SU-DHL-6 (cell line): ENCODE data around the gene TMEM267.

Experiments used
- CTCF ChIP-seq: fragments of 200-600 bp; sonication (generic); IDR thresholded peaks from one replicate; pipeline ENCODE4 v1.5.1; 2017; ENCODE audit warnings: antibody characterized with exemption, mild to moderate bottlenecking, low read length, moderate library complexity; ENCODE audit not compliant: insufficient read depth, poor library complexity, severe bottlenecking
- EZH2phosphoT487 ChIP-seq: fragments of 200-600 bp; sonication (generic), shearing (Covaris generic); conservative IDR thresholded peaks from 2 replicates; pipeline ENCODE4 v1.6.1; 2018; ENCODE audit warnings: mild to moderate bottlenecking, antibody characterized with exemption, low read length, moderate library complexity, mixed read lengths

- TF ChIP-seq CTCF: no peak
- no peak for TF ChIP-seq EZH2phosphoT487
Observed at GRCh38 chr5:43410414-43410813, 73.3 kb downstream of the TMEM267 start.
